ENCODE data around the gene PPP1R2B.
"Not testable (repeated sequence)": the region's sequence is repeated elsewhere in the genome, so short reads cannot be mapped to it uniquely, and the experiment has no call there.

Gene PPP1R2B

DNA sequence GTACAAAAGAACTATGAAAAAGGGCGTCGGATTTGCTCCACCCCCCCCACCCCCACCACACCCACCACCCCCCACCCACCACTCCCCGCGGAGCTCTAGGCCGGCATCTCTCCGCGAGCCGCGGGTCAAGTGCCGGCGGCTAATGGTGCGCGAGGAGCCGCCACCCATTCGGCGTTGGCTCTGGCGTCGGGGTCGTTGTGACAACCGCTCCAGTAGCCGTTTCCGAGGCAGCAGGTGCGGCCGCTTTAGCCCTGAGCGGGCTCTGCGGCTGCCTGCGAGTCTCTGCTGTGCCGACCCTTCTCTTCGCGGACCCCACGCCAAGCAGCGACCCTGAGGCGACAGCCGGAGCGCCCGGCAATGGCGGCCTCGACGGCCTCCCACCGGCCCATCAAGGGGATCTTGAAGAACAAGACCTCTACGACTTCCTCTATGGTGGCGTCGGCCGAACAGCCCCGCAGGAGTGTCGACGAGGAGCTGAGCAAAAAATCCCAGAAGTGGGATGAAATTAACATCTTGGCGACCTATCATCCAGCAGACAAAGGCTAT lies at the start of gene PPP1R2B:
Gene PPP1R2B (plus strand): TSS at position 90 of the 546 bp plus-strand sequence. CDS start 268 bp downstream, at position 358.
- no peak for DNase-seq

DNA sequence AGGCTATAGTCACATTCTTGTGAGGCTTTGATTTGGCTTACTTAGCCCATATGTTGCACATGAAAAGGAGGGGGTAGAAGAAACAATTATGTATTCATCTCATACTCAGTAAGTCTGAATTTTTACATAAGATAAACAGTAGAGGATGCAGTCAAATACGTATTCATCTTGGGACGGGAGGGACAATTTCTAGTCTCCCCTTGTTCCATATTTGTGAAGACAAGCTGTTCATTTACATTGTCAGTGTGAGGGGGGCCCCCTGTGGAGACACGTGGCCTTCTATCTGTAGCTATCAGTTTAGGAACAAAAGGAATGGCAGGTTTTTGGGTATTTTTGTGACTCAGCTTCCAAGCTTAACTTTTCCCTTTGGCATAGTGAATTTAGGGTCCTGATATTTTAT lies 49.2 kb upstream of the PPP1R2B start:
- no peak for DNase-seq

DNA sequence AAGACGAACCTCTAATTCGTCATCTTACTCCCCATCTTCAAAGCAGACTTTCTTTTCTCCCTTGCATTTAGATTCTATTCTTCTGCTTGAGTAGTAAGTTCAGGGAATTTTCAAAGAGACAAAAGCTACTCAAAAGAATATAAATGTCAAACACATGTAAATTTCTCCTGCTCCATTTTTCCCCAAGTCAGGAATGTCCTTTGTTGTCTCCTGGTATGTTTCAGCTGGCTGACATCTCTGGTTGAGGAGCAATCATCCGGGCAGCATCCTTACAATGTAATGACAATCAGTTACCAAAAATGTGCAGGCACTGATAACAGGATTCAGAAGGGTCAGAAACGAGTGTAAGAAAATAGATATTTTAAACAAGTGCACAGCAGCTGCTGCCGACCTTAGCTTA lies 47.6 kb upstream of the PPP1R2B start:
- no peak for DNase-seq

DNA sequence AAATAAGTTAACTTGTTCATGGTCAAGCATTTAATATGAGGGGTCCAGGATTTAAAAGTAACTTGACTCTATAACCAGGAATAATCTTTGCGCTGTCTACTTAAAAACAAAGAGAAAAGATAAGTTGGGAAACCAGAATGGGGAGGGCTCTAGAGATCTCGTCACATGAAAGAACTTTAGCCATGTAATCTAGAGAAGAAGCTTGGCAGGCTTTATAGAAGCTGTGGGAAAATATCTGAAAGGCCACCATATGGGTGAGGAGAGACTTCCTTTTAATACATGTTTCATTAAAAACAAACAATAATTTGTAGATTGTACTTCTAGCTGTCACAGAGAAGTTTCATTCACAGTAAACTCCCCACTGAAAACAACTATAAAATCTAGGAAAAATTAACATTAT lies 46.7 kb upstream of the PPP1R2B start:
- DNase-seq: no peak

DNA sequence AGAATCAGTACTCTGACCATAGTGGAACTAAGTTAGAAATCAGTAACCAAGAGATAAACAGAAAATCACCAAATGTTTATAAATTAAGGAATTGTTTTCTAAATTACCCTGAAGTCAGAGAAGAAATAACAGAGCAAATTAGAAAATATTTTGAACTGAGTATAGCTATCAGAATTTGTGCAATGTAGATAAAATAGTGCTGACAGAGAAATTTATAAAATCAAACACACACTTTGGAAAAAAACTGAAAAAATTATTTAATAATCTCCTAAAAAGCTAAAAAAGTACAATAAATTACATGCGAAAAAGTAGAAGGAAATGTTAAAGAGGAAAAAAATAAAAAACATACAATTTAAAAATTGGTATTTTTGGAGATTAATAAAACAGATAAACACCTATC lies 37.1 kb upstream of the PPP1R2B start:
- DNase-seq: no peak

DNA sequence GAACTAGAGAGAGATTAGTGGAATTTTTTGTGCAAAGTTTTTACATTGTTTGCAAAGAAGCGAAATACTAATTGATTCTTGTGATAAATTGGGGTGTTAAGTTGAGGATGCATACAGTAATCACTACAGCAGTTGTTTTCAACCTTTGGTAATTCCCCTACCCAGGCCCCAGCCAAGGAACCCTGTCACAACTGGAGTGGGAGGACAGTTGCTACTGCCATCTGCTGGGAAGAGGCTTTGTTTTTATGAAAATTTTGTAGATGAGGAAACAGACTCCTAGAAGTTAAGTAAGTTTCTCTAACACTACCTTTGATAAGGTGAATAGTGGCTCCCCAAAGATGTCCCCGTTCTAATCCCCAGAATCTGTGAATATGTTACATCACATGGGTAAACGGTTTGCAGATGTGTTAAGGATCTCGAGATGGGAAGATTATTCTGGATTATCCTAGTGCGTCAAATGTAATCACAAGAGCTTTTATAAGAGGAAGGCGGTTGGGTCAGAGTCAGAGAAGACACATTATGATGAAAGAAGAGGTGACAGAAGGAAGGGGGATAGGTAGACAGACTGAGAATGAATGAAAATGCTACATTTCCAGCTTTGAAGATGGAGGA lies 34.0 kb upstream of the PPP1R2B start:
- DNase-seq: no peak

DNA sequence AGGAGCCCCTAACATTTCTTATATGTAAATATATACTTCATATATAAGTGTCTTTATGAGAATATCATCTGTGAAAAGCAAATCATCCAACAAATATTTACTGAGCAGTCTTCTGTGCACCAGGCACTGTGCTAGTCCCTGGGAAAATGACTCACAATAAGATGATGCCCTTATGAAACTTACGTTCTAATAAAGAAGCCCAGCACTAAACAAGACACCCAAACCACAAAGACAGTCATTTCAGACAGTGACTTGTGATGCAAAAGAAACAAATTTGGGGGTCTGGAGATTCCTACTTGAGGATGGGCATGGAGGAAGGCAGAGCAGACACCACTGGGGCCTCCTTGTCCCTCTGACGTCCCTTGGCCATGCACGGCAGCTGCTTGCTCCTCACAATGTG lies 30.6 kb upstream of the PPP1R2B start:
- no peak for DNase-seq

DNA sequence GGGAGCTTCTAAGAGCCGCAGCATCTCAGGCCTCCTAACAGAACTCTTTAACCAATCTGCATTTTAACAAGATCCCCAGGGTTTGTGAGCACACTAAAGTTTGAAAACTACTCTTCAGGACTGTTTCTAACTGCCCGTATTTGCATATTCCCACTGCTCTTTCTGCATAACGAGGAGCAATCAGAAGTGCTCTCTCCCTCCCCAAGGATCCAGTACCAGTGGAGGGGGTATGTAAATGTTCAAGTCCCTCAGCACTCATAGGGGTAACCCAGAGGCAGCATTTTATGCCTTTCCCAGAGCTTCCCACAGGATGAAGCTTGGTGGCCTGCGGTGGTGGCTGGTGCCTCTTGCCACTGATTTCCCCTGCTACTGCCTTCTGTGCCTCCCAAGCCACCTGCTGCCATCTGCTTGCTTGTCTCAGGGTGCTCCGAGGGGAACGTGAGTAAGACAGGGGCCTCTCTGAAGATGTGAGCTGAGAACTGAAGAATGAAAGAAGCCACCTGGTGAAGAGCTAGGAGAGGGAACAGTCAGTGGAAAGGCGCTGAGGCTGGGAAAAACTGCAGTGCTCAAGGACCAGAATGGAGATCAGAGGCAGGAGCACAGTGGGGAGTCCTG lies 30.0 kb upstream of the PPP1R2B start:
- no peak for DNase-seq

DNA sequence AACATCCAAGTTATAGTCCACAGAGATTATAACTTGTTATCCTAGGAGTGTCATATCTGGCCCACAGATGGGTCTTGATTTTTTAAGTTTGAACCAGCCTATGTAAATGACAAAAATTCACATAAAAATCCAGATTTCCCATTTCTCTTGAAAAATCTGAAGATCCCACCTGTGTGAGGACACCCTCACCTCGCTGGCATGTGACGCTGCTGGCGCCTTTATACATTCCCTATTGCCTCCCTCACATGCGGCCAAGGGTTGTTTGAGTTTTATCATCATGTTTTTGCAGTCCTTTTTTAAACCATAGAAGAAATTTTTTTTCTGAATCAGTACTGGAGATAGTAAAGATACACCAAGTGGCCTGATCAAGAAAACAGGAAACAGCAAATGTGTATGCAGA lies 25.9 kb upstream of the PPP1R2B start:
- DNase-seq: no peak

DNA sequence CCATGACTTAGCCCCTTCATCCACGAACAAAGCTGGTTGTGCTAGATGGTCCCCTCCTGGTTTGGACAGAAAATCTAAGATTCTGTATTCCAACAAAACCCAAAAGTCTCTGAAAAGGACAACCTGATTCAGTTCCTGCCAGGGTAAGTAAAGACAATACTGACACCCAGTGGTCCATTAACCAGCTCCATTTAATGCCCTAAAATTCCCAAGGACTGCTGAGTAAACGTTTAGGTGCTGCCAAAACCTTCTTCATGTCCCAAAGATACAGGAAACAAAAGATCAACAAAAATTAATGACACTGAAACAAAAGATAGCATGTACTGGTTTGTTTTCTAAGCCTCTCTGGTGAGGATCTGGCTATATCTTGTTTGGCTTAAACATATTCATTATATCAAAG lies 25.3 kb upstream of the PPP1R2B start:
- DNase-seq: no peak

DNA sequence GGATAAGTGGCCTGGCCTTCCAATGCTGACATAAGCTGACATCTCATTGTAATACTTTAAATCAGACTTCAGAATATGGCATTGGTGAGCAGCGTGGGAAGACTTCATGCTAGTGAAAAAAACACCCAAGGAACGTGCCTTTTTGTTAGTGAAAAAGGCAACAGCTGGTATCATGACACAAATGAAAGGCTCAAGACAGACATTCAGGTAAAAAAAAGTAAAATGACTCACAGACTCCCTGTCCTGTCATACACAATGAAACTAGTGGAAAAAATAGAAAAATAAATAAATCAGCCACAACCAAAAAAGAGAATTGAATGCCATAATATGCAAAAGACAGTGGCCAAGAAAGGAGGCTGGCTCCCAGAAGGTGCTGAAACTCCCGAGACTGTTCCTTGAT lies 24.4 kb upstream of the PPP1R2B start:
- no peak for DNase-seq

DNA sequence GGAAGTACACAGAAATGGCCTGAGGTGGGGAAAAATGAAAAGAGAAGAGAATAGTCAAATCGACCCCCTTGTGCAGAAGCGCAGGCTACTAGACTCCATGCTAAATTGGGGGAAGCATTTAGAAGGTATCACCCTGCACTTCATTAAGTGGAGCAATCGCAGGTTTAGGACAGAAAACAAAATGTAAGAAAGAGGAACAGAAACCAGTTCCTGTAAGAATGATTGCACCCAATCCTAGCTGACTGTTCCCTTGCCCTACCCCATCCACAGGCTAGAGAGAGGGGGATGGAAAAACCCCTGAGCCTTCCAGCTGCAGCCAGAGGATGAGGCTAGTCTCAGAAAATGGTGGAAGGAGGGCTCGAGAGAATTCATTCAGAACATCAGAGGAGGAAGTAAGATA lies 23.9 kb upstream of the PPP1R2B start:
- no peak for DNase-seq

DNA sequence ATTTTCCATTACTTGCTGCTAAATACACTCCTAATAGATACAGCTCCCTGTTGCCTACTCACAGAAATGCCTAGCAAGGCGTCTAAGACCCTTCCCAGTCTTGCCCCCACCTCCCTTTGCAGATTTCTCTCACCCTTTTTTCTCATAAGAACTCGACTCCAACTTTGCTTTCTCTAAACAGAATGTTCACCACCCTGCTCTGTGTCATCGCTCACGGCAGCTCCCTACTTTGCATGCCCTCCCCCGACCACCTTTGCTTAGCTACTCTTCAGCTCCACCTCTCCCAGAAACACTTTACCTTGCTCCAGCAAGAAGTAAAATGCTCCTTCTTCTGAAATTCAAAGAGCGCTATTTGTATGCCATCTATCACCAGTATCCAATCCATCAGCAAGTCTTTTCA lies 15.2 kb upstream of the PPP1R2B start:
- no peak for DNase-seq

DNA sequence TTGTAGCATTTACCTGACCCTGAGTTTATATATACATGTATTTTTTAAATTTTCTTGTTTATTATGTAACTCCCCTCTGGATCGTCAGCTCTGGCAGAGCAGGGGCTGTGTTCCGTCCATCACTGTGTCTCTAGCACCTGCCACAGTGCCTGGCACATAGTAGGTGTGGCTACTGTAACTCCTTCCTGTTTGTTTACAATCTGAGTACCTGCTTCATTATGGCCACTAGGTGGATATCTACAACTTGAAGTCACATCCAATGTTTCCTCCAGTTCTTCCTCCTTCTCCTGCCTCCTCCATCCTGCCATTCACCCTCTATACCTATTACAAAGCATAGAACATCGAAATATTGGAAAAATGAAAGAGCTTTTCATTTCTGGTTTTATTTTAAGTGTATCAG lies 14.2 kb upstream of the PPP1R2B start:
- no peak for DNase-seq

DNA sequence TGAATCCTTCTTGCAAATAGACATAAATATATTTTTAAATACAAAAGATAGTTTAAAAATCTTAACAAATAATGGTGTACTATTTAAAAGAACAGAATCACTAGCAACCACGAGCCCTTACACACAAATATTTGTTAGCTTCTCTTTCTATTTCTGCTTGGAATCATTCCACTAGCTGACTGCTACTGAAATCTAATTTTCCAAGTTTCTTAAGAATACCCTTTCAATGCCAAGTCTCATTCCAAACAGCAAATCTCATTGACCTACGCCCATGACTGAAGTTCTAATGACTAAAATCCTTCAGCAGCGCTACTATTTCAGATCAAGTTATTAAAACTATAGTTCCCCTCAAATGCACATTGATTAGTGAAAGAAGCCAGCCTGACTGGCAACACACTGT lies 13.2 kb upstream of the PPP1R2B start:
- no peak for DNase-seq

DNA sequence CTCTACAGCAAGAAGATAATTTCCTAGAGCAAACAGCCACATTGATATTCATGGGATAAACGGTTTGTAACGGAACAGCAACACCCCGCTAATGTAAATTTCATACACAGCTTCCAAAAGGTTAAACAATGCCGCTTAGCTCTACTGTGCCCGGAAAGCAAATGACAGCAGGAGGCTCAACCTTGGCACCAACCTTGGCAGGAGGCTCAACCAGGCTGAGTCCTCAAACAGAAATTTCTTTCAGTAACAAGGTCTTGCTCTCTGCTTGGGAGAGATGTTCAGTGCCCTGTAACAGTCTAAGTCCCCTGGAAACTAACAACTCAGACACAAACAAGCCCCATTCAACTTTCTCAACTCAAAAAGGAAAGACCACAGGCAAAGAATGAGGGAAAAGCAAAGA lies 11.1 kb upstream of the PPP1R2B start:
- no peak for DNase-seq

DNA sequence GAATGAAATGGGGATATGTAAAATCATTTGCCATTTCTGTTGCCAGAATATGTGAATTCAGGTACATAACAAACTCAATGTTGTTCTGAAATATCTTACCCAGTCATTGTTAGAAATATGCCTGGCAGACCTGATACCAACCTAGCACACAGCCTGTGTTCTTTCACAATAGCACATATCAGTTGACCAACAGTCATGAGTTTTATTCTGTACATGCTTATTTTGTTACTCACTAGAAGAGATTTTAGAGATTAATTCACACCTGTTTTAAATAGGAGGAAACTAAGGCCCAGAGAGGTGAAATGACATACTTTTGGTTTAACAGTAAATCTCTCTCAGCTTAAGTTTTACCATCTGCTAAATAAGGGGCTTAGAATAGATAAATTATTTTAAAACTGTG lies 8.4 kb upstream of the PPP1R2B start:
- no peak for DNase-seq

DNA sequence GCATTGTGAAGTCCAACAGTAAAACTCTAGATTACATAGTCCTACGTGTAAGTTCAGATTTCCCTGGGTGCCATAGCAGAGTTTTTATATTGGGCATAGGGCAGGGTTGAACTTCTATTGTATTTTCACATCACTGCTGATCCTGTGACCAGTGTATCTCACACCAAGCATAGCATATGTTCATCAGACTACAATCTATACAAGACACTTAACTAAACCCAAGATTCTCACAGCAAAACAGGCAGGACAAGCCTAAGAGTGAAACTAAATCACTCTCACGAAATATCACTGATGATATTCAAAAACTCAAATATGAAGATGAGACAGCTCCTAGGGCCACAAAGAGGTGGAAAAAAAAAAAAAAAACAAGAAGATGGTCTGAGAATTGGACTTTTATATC lies 3.2 kb upstream of the PPP1R2B start:
- DNase-seq: no peak

DNA sequence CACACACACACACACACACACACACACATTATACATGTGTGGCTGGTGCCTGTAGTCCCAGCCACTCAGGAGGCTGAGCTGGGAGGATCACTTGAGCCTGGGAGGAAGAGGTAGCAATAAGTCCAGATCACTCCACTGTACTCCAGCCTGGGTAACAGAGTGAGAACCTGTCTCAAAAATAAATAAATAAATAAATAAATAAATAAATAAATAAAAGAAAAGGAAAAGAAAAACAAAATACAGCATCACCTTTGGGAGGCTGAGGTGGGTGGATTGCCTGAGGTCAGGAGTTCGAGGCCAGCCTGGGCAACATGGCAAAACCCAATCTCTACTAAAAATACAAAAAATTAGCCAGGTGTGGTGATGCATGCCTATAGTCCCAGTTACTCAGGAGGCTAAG lies 1.6 kb upstream of the PPP1R2B start:
- DNase-seq: not testable (repeated sequence)

DNA sequence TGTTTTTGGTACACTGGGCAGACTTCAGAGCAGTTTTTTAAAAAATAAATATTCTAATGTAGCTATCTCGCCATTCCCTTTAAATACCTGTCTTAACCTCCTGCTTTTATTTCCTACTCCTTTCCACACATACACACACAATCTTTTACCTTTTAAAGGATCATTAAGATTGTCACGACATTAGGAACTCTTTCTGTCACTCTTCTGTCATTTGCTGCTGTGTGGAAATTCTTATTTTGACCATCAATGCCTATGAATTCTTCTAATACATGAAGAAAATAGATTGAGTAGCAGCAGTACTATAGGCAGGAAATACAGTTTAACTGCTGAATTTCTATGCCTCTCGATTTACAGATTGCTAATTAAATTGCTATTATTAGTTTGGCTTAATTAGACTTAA lies 1.8 kb downstream of the PPP1R2B start:
- no peak for DNase-seq

DNA sequence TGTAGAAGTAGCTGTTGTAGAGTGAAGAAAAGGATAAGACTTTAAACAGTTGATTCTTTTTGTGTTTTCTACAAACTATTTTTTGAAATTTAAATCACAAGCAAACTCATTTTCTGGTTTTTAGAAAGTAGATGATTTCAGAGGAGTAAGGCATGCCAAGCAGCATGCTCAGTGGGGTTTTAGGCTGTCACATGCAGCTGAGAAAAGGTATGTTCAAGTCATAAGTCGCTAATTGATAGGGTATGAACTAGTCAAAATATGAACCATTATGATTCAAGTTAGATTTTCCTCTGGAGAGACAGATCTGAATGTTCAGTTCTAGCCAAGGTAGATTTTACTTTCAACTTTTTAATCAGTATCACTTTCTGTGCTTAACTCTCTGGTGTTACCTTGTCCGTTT lies 3.0 kb downstream of the PPP1R2B start:
- DNase-seq: not testable (repeated sequence)

DNA sequence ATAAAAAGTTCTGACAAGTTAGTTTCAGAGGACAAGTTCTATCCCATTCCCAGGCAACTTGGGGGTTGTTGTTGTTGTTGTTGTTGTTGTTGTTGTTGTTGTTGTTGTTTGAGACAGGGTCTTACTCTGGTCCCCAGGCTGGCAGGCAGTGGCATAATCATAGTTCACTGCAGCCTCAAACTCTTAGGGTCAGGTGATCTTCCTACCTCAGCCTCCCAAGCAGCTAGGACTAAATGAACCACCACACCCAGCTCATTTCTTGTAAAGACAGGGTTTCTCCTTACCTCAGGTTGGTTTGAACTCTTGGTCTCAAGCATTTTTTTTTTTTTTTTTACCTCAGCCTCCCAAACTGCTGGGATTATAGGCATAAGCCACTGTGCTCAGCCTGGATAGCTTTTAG lies 15.3 kb downstream of the PPP1R2B start:
- no peak for DNase-seq

DNA sequence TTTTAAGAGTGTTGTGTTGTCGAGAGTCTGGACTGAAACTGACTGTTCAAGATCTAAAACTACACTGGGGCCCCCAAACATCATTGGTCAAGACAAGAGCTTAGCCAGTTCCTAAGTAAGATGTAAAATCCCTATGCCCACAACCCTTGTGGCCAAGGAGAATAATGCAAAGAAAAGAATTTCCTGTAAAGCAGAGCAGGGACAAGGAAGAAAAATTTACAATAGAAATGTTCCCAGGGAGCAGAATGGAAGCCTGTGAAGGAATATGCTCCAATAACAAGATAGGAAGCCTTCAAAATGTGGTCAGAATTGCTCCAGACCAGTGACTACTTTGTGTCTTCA lies 20.4 kb downstream of the PPP1R2B start:
- no peak for DNase-seq

DNA sequence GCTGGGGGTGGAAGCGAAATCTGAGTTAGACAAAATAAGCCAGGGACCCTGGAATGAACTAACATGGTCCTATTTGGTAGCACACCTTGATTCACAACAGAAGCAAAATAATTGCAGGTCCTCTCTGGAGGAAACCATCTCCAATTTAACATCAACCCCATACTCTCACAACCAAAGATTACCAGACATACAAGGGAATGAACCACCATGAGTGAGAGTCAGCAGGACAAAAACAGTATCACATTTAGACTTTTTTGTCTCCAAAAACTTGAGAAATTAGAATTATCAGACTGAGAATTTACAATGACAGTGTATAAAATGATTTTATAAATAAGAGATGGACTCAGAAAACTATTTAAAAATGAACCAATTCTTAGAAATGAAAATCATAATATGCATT lies 21.1 kb downstream of the PPP1R2B start:
- DNase-seq: no peak

DNA sequence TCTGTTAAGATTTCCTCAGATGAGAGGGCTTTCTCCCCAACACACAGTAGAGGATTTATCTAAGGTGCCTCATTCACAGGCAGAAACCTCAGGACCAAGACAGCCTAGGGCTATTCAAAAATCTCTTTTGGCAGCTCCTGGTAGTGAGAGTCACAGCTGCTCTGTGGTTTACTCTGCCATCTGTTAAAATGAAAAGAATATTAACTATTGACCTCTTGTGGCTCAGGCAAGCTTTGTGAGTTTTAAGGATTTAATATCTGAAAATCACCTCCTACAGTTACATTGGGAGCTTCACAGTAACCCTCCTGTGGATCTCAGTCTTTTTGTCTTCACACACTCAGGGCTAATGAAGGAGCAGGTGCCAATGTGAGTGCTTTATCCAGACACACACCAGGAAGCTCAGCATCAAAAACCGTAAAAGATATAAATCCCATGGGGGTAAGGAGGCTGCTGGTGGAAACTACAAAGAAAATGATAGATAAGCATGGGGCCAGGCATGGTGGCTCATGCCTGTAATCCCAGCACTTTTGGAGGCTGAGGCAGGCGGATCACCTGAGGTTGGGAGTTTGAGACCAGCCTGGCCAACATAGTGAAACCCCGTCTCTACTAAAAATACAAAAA lies 29.7 kb downstream of the PPP1R2B start:
- DNase-seq: no peak
